ENCODE results near the gene FMN2.

Gene FMN2

GRCh38 chr1:240475832-240476231 lies 384.1 kb downstream of the FMN2 start (continued):
- TF ChIP-seq CREB5 (CRISPR knock-in tag; IDR thresholded peaks at IDR 0.05; ENCODE audit: low read depth) (no peak), GLIS3 (CRISPR knock-in tag; IDR thresholded peaks at IDR 0.05) (no peak), CSDC2 (CRISPR knock-in tag; IDR thresholded peaks at IDR 0.05) (no peak), ESRRG (CRISPR knock-in tag; IDR thresholded peaks at IDR 0.05) (no peak), ZNF565 (CRISPR knock-in tag; conservative IDR thresholded peaks at IDR 0.05; ENCODE audit: low read depth) (no peak), ZFP30 (CRISPR knock-in tag; IDR thresholded peaks at IDR 0.05) (no peak), PPARA (CRISPR knock-in tag; IDR thresholded peaks at IDR 0.05; ENCODE audit: borderline replicate concordance) (no peak)

DNA sequence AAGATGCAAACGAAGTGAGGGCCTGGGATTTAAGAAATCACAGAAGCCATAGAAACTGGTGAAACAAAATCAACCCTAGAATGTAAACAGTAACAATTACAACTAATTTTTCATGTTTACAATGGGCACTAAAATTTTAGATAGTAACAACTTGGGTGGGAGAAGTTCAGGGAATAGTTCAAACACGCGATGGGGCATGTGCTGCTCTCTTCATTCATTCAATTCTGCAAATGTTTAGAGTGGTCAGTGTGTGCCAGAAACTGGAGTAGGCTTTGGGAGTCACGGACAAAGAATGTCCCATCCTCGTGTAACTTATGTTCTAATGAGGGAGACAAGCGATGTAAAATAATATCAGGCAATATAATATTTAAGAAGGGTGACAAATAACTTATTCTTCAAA lies 386.9 kb downstream of the FMN2 start:
- ATAC-seq = no peak
- TF ChIP-seq ZFP30 (CRISPR knock-in tag; IDR thresholded peaks at IDR 0.05) = no peak
- TF ChIP-seq SNAI2 (CRISPR knock-in tag; IDR thresholded peaks at IDR 0.05) = no peak
- TF ChIP-seq POU6F1 (CRISPR knock-in tag; IDR thresholded peaks at IDR 0.05; ENCODE audit: borderline replicate concordance, low read depth) = no peak
- no peak for TF ChIP-seq OSR1 (CRISPR knock-in tag; IDR thresholded peaks at IDR 0.05)
- no peak for TF ChIP-seq BACH2 (CRISPR knock-in tag; IDR thresholded peaks at IDR 0.05; ENCODE audit: borderline replicate concordance)
- TF ChIP-seq ESRRG (CRISPR knock-in tag; IDR thresholded peaks at IDR 0.05) = no peak
- TF ChIP-seq ZFP3 (CRISPR knock-in tag; IDR thresholded peaks at IDR 0.05) = no peak
- TF ChIP-seq ISL1 (CRISPR knock-in tag; IDR thresholded peaks at IDR 0.05) = no peak

- ATAC-seq = no peak
- no peak for TF ChIP-seq TOX (CRISPR knock-in tag; IDR thresholded peaks at IDR 0.05; ENCODE audit: borderline replicate concordance)
- no peak for TF ChIP-seq ISL1 (CRISPR knock-in tag; IDR thresholded peaks at IDR 0.05)
- no peak for TF ChIP-seq ZNF70 (CRISPR knock-in tag; IDR thresholded peaks at IDR 0.05)
- no peak for TF ChIP-seq ZFP30 (CRISPR knock-in tag; IDR thresholded peaks at IDR 0.05)
- TF ChIP-seq BACH2 (CRISPR knock-in tag; IDR thresholded peaks at IDR 0.05; ENCODE audit: borderline replicate concordance) = no peak
- no peak for TF ChIP-seq ARNTL (CRISPR knock-in tag; IDR thresholded peaks at IDR 0.05; ENCODE audit: borderline replicate concordance, low read depth)
- no peak for TF ChIP-seq OSR1 (CRISPR knock-in tag; IDR thresholded peaks at IDR 0.05)
- TF ChIP-seq PPARA (CRISPR knock-in tag; IDR thresholded peaks at IDR 0.05; ENCODE audit: borderline replicate concordance) = no peak
- TF ChIP-seq ZNF565 (CRISPR knock-in tag; conservative IDR thresholded peaks at IDR 0.05; ENCODE audit: low read depth) = no peak
- no peak for TF ChIP-seq CREB5 (CRISPR knock-in tag; IDR thresholded peaks at IDR 0.05; ENCODE audit: low read depth)
- no peak for TF ChIP-seq ZC3H10 (CRISPR knock-in tag; IDR thresholded peaks at IDR 0.05)
- no peak for TF ChIP-seq TSHZ2 (CRISPR knock-in tag; IDR thresholded peaks at IDR 0.05)
- no peak for TF ChIP-seq CSDC2 (CRISPR knock-in tag; IDR thresholded peaks at IDR 0.05)
- no peak for TF ChIP-seq POU6F1 (CRISPR knock-in tag; IDR thresholded peaks at IDR 0.05; ENCODE audit: borderline replicate concordance, low read depth)
- no peak for TF ChIP-seq CSRNP3 (CRISPR knock-in tag; IDR thresholded peaks at IDR 0.05)
- TF ChIP-seq ZNF8 (CRISPR knock-in tag; IDR thresholded peaks at IDR 0.05) = no peak
- no peak for TF ChIP-seq ESRRG (CRISPR knock-in tag; IDR thresholded peaks at IDR 0.05)
- TF ChIP-seq, protein P1, sequence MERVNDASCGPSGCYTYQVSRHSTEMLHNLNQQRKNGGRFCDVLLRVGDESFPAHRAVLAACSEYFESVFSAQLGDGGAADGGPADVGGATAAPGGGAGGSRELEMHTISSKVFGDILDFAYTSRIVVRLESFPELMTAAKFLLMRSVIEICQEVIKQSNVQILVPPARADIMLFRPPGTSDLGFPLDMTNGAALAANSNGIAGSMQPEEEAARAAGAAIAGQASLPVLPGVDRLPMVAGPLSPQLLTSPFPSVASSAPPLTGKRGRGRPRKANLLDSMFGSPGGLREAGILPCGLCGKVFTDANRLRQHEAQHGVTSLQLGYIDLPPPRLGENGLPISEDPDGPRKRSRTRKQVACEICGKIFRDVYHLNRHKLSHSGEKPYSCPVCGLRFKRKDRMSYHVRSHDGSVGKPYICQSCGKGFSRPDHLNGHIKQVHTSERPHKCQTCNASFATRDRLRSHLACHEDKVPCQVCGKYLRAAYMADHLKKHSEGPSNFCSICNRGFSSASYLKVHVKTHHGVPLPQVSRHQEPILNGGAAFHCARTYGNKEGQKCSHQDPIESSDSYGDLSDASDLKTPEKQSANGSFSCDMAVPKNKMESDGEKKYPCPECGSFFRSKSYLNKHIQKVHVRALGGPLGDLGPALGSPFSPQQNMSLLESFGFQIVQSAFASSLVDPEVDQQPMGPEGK (CRISPR knock-in tag; IDR thresholded peaks at IDR 0.05; ENCODE audit: borderline replicate concordance) = no peak
Observed at GRCh38 chr1:240484804-240485443, 393.2 kb downstream of the FMN2 start.
